ENCODE measurements around the gene R3HDM4.
A peak's percentile ranks its signal among the peaks of the same experiment; 100 is the strongest.
"Not testable (repeated sequence)": the region's sequence is repeated elsewhere in the genome, so short reads cannot be mapped to it uniquely, and the experiment has no call there.

R3HDM4 gene

GRCh38 chr19:913080-913748, at the start of gene R3HDM4:
Gene R3HDM4 (minus strand): TSS chr19:913219. CDS start chr19:913157, 62 bp downstream.
- DNase-seq = peak; percentile 86

GRCh38 chr19:961866-962620, 49.0 kb upstream of the R3HDM4 start:
- DNase-seq = no peak

GRCh38 chr19:960601-960938, 47.6 kb upstream of the R3HDM4 start:
- no peak for DNase-seq

- DNase-seq = no peak
Measured at GRCh38 chr19:960020-960419, 47.0 kb upstream of the R3HDM4 start.

GRCh38 chr19:958967-959855, 46.2 kb upstream of the R3HDM4 start:
- peak; percentile 40 for DNase-seq

- DNase-seq = not testable (repeated sequence)
Measured at GRCh38 chr19:957578-957977, 44.6 kb upstream of the R3HDM4 start.

- DNase-seq = no peak
Measured at GRCh38 chr19:956766-957440, 43.9 kb upstream of the R3HDM4 start.

- no peak for DNase-seq
Measured at GRCh38 chr19:955803-956765, 43.1 kb upstream of the R3HDM4 start.

- no peak for DNase-seq
Measured at GRCh38 chr19:954672-955494, 41.9 kb upstream of the R3HDM4 start.

- no peak for DNase-seq
Measured at GRCh38 chr19:954272-954671, 41.3 kb upstream of the R3HDM4 start.

GRCh38 chr19:953445-954271, 40.6 kb upstream of the R3HDM4 start:
- no peak for DNase-seq

GRCh38 chr19:952680-953444, 39.8 kb upstream of the R3HDM4 start:
- no peak for DNase-seq

- no peak for DNase-seq
Measured at GRCh38 chr19:952049-952679, 39.1 kb upstream of the R3HDM4 start.

GRCh38 chr19:950352-951066, 37.5 kb upstream of the R3HDM4 start:
- no peak for DNase-seq

GRCh38 chr19:948842-949496, 36.0 kb upstream of the R3HDM4 start:
- no peak for DNase-seq

GRCh38 chr19:947707-948539, 34.9 kb upstream of the R3HDM4 start:
- DNase-seq = no peak
